HCT116 (cell line): ENCODE measurements around the gene SFXN4.

Experiments
- CBX3 ChIP-seq: IDR thresholded peaks from 2 replicates; pipeline ENCODE4 v1.6.1; 2012; ENCODE audit warnings: low read depth
- CEBPB ChIP-seq: IDR thresholded peaks from 2 replicates; pipeline ENCODE4 v1.6.1; 2012; ENCODE audit warnings: low read depth
- CTCF ChIP-seq, 3 experiments: fragments of 200-600 bp in 1 of 3; sonication (generic) in 1 of 3; IDR thresholded peaks in 2 of 3; conservative IDR thresholded peaks in 1 of 3; 2 replicates each; pipeline ENCODE4 v1.5.1; 2012 to 2017; ENCODE audit warnings: low read depth in 2 of 3, low read length in 2 of 3, antibody characterized with exemption in 1 of 3, borderline replicate concordance in 1 of 3, control low read depth in 1 of 3, mild to moderate bottlenecking in 1 of 3, mixed read lengths in 1 of 3, mixed run types in 1 of 3, moderate library complexity in 1 of 3; ENCODE audit not compliant: insufficient read depth in 1 of 3
- FOSL1 ChIP-seq: IDR thresholded peaks from 2 replicates; pipeline ENCODE4 v1.6.1; 2012; ENCODE audit warnings: low read depth
- POLR2A ChIP-seq: IDR thresholded peaks from 2 replicates; pipeline ENCODE4 v1.7.0; 2011; ENCODE audit warnings: borderline replicate concordance; ENCODE audit not compliant: insufficient read depth, insufficient read length; ENCODE audit errors: extremely low read depth
- SIN3A ChIP-seq: IDR thresholded peaks from 2 replicates; pipeline ENCODE4 v1.6.1; 2012; ENCODE audit warnings: low read depth
- ZNF274 ChIP-seq: fragments of 200-500 bp; sonication (Bioruptor generic); IDR thresholded peaks from 2 replicates; pipeline ENCODE4 v1.6.1; 2014; ENCODE audit warnings: mild to moderate bottlenecking, low read depth, low read length, inconsistent platforms

GRCh38 chr10:119174109-119174508, 8.6 kb upstream of the SFXN4 start:
- TF ChIP-seq SIN3A (no peak), CEBPB (no peak), ZNF274 (no peak), CTCF (IDR thresholded peaks at IDR 0.05 in 2 of 3, conservative IDR thresholded peaks at IDR 0.05 in 1 of 3; ENCODE audit: borderline replicate concordance in 1 of 3, insufficient read depth in 1 of 3, low read depth in 2 of 3, low read length in 2 of 3) (no peak), POLR2A (no peak), CBX3 (no peak), FOSL1 (no peak)
